PC-3 (cell line): Measurements from ENCODE around the gene THOC1. TPM values are rescaled to one million over a fixed set of nuclear protein-coding genes. Genes with fewer than 3 reads are reported as not detected.

Experiments
- ATAC-seq: fragments of 200-7000 bp; cut with Tn5 transposase; 2 replicates; pipeline ENCODE4 v1.9.1; 2020; ENCODE audit warnings: mild to moderate bottlenecking, moderate library complexity
- BruUV-seq: library from RNA; stranded (reverse); fragments of 400-500 nt; replicated peaks from 2 replicates; lab custom pipeline; 2021; lab: Mats Ljungman, UMichigan
- CTCF ChIA-PET: fragments of 300-600 bp; sonication (Branson Sonifier 250); formaldehyde crosslinking; loops from one replicate; lab custom pipeline; 2022; ENCODE audit warnings: antibody characterized with exemption; lab: Charles Lee
- POLR2A ChIA-PET: fragments of 300-600 bp; sonication (Branson Sonifier 250); formaldehyde crosslinking; loops from one replicate; lab custom pipeline; 2022; ENCODE audit warnings: antibody characterized with exemption; ENCODE audit not compliant: unreplicated experiment; lab: Charles Lee
- DNase-seq: peaks from one replicate; pipeline ENCODE4 v3.0.0-alpha.2; 2015
- H2AFZ ChIP-seq: fragments of 300-600 bp; sonication (generic); 2 replicates; pipeline ENCODE4 v1.6.0; 2016; ENCODE audit warnings: antibody characterized with exemption, low read length
- H3F3A ChIP-seq: fragments of 300-600 bp; sonication (generic); one replicate; pipeline ENCODE4 v1.6.0; 2017; ENCODE audit warnings: antibody characterized with exemption, low read length, control low read depth, mild to moderate bottlenecking; ENCODE audit not compliant: unreplicated experiment
- H3K27ac ChIP-seq: fragments of 300-600 bp; sonication (generic); 2 replicates; pipeline ENCODE4 v1.5.1; 2016; ENCODE audit warnings: mild to moderate bottlenecking, low read length
- H3K27me3 ChIP-seq: fragments of 300-600 bp; sonication (generic); 2 replicates; pipeline ENCODE4 v1.6.1; 2016; ENCODE audit warnings: low read length, mixed read lengths
- H3K36me3 ChIP-seq: fragments of 300-600 bp; sonication (generic); 2 replicates; pipeline ENCODE4 v1.6.1; 2016; ENCODE audit warnings: low read depth, mixed run types, low read length, mixed read lengths
- H3K4me1 ChIP-seq: fragments of 300-600 bp; sonication (generic); 2 replicates; pipeline ENCODE4 v1.5.1; 2016; ENCODE audit warnings: low read length; ENCODE audit not compliant: insufficient read depth
- H3K4me2 ChIP-seq: fragments of 300-600 bp; sonication (generic); 2 replicates; pipeline ENCODE4 v1.6.0; 2016; ENCODE audit warnings: low read length
- H3K4me3 ChIP-seq: fragments of 300-600 bp; sonication (generic); 2 replicates; pipeline ENCODE4 v1.5.1; 2016; ENCODE audit warnings: mild to moderate bottlenecking, low read length, mixed read lengths
- H3K79me2 ChIP-seq: fragments of 300-600 bp; sonication (generic); 2 replicates; pipeline ENCODE4 v1.6.1; 2017; ENCODE audit warnings: low read length, mixed read lengths
- H3K9ac ChIP-seq: fragments of 300-600 bp; sonication (generic); 2 replicates; pipeline ENCODE4 v1.6.0; 2016; ENCODE audit warnings: mild to moderate bottlenecking, low read length
- H3K9me2 ChIP-seq: fragments of 300-600 bp; sonication (generic); replicated peaks from 2 replicates; pipeline ENCODE4 v1.6.1; 2016; ENCODE audit warnings: mixed run types, low read length, mixed read lengths
- H3K9me3 ChIP-seq: fragments of 300-600 bp; sonication (generic); 2 replicates; pipeline ENCODE4 v1.6.1; 2016; ENCODE audit warnings: low read length, mixed read lengths
- H4K20me1 ChIP-seq: fragments of 300-600 bp; sonication (generic); 2 replicates; pipeline ENCODE4 v1.6.1; 2016; ENCODE audit warnings: low read length, mixed read lengths
- EZH2 ChIP-seq: fragments of 300-600 bp; sonication (generic); IDR thresholded peaks from one replicate; pipeline ENCODE4 v1.6.1; 2017; ENCODE audit warnings: antibody characterized with exemption, mild to moderate bottlenecking, low read length; ENCODE audit not compliant: unreplicated experiment
- EZH2phosphoT487 ChIP-seq: fragments of 300-600 bp; sonication (generic); IDR thresholded peaks from 2 replicates; pipeline ENCODE4 v1.6.1; 2018; ENCODE audit warnings: mild to moderate bottlenecking, antibody characterized with exemption, low read length, borderline replicate concordance
- intact Hi-C: fragments of 100-400 bp; cut with micrococcal nuclease; formaldehyde crosslinking; loops from 2 replicates; pipeline ENCODE4 v1.9.0; 2023
- total RNA-seq: library from RNA; depleted of rRNA; stranded (reverse); fragments of >200 nt; gene quantifications from 2 replicates; pipeline ENCODE4 v1.2.3, GENCODE V29; 2014
- TF ChIP-seq, protein P1 (sequence below): fragments of 300-600 bp; sonication (generic); conservative IDR thresholded peaks from 2 replicates; pipeline ENCODE4 v1.5.1; 2017; ENCODE audit warnings: antibody characterized with exemption, low read depth, mild to moderate bottlenecking, low read length

The THOC1 gene
- total RNA-seq, 1 experiment from 2014 or later: 43.5 TPM

DNA sequence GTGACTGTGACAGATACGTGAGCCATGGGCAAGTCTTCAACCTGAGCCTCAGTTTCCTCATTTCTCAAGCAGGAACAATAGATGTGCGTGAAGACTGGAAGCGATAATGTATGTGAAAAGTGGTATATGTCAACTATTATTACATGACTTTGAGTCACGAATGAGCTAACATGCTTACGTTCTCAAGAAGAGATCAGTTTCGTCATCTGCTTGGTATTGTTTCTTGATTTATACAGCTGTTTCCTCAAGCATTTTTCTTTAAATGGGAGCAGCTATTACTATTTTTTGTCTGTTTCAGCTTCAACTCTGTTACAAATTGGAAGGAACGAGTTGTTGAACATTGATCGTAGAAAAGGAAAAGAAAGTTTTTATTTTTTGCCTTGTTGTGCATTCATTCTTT, 48.5 kb upstream of the THOC1 start:
- Histone ChIP-seq H3K36me3 (no peaks in the 10 kb centered on the region), H3K4me1 (no peaks in the 10 kb centered on the region), H3K9ac (no peak overlapping the region), H3K79me2 (no peaks in the 10 kb centered on the region), H3K27me3 (peaks cover 49% of the 10 kb centered on the region), H4K20me1 (no peaks in the 10 kb centered on the region), H3K9me3 (no peaks in the 10 kb centered on the region), H3K4me2 (no peak overlapping the region), H3K9me2 (no peaks in the 10 kb centered on the region), H3F3A (no peaks in the 10 kb centered on the region), H2AFZ (no peak overlapping the region), H3K4me3 (no peak overlapping the region), H3K27ac (no peak overlapping the region)
- no peak for TF ChIP-seq EZH2
- TF ChIP-seq, protein P1, sequence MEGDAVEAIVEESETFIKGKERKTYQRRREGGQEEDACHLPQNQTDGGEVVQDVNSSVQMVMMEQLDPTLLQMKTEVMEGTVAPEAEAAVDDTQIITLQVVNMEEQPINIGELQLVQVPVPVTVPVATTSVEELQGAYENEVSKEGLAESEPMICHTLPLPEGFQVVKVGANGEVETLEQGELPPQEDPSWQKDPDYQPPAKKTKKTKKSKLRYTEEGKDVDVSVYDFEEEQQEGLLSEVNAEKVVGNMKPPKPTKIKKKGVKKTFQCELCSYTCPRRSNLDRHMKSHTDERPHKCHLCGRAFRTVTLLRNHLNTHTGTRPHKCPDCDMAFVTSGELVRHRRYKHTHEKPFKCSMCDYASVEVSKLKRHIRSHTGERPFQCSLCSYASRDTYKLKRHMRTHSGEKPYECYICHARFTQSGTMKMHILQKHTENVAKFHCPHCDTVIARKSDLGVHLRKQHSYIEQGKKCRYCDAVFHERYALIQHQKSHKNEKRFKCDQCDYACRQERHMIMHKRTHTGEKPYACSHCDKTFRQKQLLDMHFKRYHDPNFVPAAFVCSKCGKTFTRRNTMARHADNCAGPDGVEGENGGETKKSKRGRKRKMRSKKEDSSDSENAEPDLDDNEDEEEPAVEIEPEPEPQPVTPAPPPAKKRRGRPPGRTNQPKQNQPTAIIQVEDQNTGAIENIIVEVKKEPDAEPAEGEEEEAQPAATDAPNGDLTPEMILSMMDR: no peak
- TF ChIP-seq EZH2phosphoT487: no peak
- intact Hi-C loops: no loop called here
- ATAC-seq (no peak), DNase-seq (no peak)
- ChIA-PET CTCF (no interaction called here), POLR2A (no interaction called here)
- BruUV-seq: no TSS peak

DNA sequence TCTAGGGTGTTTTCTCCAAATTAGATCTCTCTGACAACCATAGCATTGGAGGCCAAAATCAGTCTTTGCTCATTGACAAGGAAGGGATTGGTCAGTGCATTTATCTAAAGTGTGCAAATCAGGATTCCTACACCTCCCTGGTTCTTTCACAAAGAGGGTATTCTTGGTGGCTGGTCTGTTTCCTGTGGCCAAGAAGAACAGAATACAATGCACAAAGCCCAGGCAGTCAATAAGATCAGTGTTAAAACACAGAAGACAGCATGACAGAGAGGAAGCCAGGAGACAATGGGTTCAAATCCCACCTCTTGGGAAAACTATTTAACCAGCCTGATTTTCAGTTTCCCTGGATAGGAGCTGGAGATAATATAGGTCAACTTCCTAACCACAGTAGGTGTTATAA, 46.1 kb upstream of the THOC1 start:
- no TSS peak for BruUV-seq
- CTCF ChIA-PET: no interaction called here
- Histone ChIP-seq H3K79me2 (no peaks in the 10 kb centered on the region), H3K4me2 (no peak overlapping the region), H3K9me3 (no peaks in the 10 kb centered on the region), H3K9ac (no peak overlapping the region), H3K27me3 (peaks cover 48% of the 10 kb centered on the region), H3K9me2 (no peaks in the 10 kb centered on the region), H2AFZ (no peak overlapping the region), H4K20me1 (no peaks in the 10 kb centered on the region), H3K27ac (no peak overlapping the region), H3K4me1 (no peaks in the 10 kb centered on the region), H3K4me3 (no peak overlapping the region), H3K36me3 (no peaks in the 10 kb centered on the region), H3F3A (no peaks in the 10 kb centered on the region)
- TF ChIP-seq, protein P1: no peak
- TF ChIP-seq EZH2 (no peak), EZH2phosphoT487 (no peak)
- no peak for DNase-seq
- POLR2A ChIA-PET: interaction anchor here (0.6 kb wide), 1 partner anchor 147 kb away, joined by 3 read pairs; no protein-coding TSS in a partner anchor
- ATAC-seq: no peak
- intact Hi-C loops: no loop called here

DNA sequence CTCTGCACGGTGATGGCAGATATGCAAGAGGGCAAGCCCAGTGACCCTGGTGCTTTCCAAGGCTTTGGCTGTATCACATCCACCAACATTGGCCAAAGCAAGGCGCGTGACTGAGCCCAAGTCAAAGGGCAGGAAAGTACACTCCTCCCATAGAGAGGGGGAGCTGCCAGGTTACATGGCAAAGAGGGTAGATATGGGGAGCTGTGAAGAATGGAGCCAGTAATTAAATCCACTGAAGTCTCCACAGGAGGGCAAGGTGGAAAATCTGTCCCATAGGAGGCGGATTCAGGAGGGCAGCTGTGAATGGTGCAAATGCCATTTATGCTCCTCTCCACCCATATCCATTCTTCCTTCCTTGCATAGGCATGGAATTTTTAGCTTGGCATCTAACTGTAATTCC, 44.6 kb upstream of the THOC1 start:
- Histone ChIP-seq H3F3A (no peaks in the 10 kb centered on the region), H3K9me2 (no peaks in the 10 kb centered on the region), H3K4me1 (no peaks in the 10 kb centered on the region), H3K4me3 (no peak overlapping the region), H3K27ac (no peak overlapping the region), H3K4me2 (no peak overlapping the region), H3K79me2 (no peaks in the 10 kb centered on the region), H3K9ac (no peak overlapping the region), H3K27me3 (peaks cover 58% of the 10 kb centered on the region), H2AFZ (no peak overlapping the region), H3K36me3 (no peaks in the 10 kb centered on the region), H3K9me3 (no peaks in the 10 kb centered on the region), H4K20me1 (no peaks in the 10 kb centered on the region)
- no peak for ATAC-seq
- BruUV-seq: no TSS peak
- TF ChIP-seq EZH2: no peak
- no peak for TF ChIP-seq EZH2phosphoT487
- TF ChIP-seq, protein P1: no peak
- CTCF ChIA-PET: no interaction called here
- POLR2A ChIA-PET: no interaction called here
- DNase-seq: no peak
- intact Hi-C loops: no loop called here
